Activated CD4-positive, alpha-beta T cell treated with anti-CD3 and anti-CD28 coated beads, Interleukin-2, Interleukin-6, amounts not matched to agents 100 ng/mL and 50 ng/mL, durations not matched to agents 16 hours and 8 hours (primary cell): Measurements from ENCODE around the gene DNMBP.

Experiments
- DNase-seq: peaks from one replicate; pipeline ENCODE4 v3.0.0-alpha.2; 2020

DNMBP gene

GRCh38 chr10:100009793-100010676 is at the start of gene DNMBP:
TSS of gene DNMBP (minus strand) at chr10:100009947. CDS start at chr10:99972124, 37,823 bp downstream.
- DNase-seq = peak; percentile 84

- no peak for DNase-seq
Measured at GRCh38 chr10:100057948-100058347, 48.2 kb upstream of the DNMBP start.

GRCh38 chr10:100053686-100054460 is 44.1 kb upstream of the DNMBP start:
- DNase-seq = no peak

- peak; percentile 85 for DNase-seq
Measured at GRCh38 chr10:100046021-100046486, 36.3 kb upstream of the DNMBP start.

- no peak for DNase-seq
Measured at GRCh38 chr10:100045592-100045991, 35.8 kb upstream of the DNMBP start.

- DNase-seq = no peak
Measured at GRCh38 chr10:100043796-100044195, 34.0 kb upstream of the DNMBP start.

GRCh38 chr10:100043344-100043743 is 33.6 kb upstream of the DNMBP start:
- peak; percentile 21 for DNase-seq

- DNase-seq = no peak
Measured at GRCh38 chr10:100041306-100042002, 31.7 kb upstream of the DNMBP start.

GRCh38 chr10:100038561-100039071 is 28.9 kb upstream of the DNMBP start:
- DNase-seq = no peak

- DNase-seq = no peak
Measured at GRCh38 chr10:100037758-100038315, 28.1 kb upstream of the DNMBP start.

- no peak for DNase-seq
Measured at GRCh38 chr10:100036850-100037249, 27.1 kb upstream of the DNMBP start.

- DNase-seq = no peak
Measured at GRCh38 chr10:100033766-100034418, 24.1 kb upstream of the DNMBP start.

GRCh38 chr10:100027416-100027815 is 17.7 kb upstream of the DNMBP start:
- no peak for DNase-seq

GRCh38 chr10:100025576-100025975 is 15.8 kb upstream of the DNMBP start:
- DNase-seq = no peak

GRCh38 chr10:100024748-100025147 is 15.0 kb upstream of the DNMBP start:
- no peak for DNase-seq

- DNase-seq = no peak
Measured at GRCh38 chr10:100022403-100022802, 12.7 kb upstream of the DNMBP start.

- no peak for DNase-seq
Measured at GRCh38 chr10:100021322-100021721, 11.6 kb upstream of the DNMBP start.

- DNase-seq = no peak
Measured at GRCh38 chr10:100020886-100021253, 11.1 kb upstream of the DNMBP start.

- peak; percentile 53 for DNase-seq
Measured at GRCh38 chr10:100020142-100020885, 10.6 kb upstream of the DNMBP start.

GRCh38 chr10:100019787-100020141 is 10.0 kb upstream of the DNMBP start:
- no peak for DNase-seq

- no peak for DNase-seq
Measured at GRCh38 chr10:100014071-100014762, 4.5 kb upstream of the DNMBP start.
